Gastroesophageal sphincter (tissue), 3 donors: Measurements from ENCODE around the gene ARFGAP2.

Source experiments
- EP300 ChIP-seq: sonication (generic); formaldehyde crosslinking; IDR thresholded peaks from one replicate; pipeline ENCODE4 v1.6.1; 2017; ENCODE audit warnings: antibody characterized with exemption, mild to moderate bottlenecking
- POLR2A ChIP-seq, 2 donors: fragments of 450-650 bp; IDR thresholded peaks; one replicate each; pipeline ENCODE4 v1.6.1; 2017; ENCODE audit warnings: antibody characterized with exemption in 2 of 2, mild to moderate bottlenecking in 2 of 2, moderate library complexity in 1 of 2
- POLR2AphosphoS5 ChIP-seq: sonication (generic); formaldehyde crosslinking; IDR thresholded peaks from one replicate; pipeline ENCODE4 v1.6.1; 2017; ENCODE audit warnings: antibody characterized with exemption
- TF ChIP-seq, protein P1 (sequence below), 4 experiments: fragments of 200-600 bp in 2 of 4; fragments of 450-650 bp in 2 of 4; sonication (generic) in 1 of 4; IDR thresholded peaks; one replicate each; pipeline ENCODE4 v1.5.1; 2017 to 2019; ENCODE audit warnings: antibody characterized with exemption in 4 of 4, mild to moderate bottlenecking in 2 of 4, moderate library complexity in 2 of 4

DNA sequence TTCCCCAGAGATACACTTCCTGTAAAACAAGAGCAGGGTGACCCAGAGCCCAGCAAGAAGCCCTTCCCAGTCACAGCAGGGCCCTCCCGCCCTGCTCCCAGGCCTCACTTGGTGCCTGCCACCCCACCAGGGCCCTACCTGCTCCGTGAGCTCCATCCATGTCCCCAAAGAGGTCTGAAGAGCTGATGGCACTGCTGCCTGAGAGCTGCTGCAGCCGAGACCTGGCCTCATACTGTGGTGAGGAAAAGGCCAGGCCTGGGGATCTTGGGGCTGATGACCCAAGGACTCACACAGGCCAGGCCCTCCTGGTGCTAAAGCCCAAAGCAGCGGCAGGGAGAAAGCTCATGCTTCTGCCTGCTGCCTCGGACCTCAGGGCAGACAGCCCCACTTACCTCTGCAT, 10.3 kb downstream of the ARFGAP2 start:
- TF ChIP-seq, protein P1, sequence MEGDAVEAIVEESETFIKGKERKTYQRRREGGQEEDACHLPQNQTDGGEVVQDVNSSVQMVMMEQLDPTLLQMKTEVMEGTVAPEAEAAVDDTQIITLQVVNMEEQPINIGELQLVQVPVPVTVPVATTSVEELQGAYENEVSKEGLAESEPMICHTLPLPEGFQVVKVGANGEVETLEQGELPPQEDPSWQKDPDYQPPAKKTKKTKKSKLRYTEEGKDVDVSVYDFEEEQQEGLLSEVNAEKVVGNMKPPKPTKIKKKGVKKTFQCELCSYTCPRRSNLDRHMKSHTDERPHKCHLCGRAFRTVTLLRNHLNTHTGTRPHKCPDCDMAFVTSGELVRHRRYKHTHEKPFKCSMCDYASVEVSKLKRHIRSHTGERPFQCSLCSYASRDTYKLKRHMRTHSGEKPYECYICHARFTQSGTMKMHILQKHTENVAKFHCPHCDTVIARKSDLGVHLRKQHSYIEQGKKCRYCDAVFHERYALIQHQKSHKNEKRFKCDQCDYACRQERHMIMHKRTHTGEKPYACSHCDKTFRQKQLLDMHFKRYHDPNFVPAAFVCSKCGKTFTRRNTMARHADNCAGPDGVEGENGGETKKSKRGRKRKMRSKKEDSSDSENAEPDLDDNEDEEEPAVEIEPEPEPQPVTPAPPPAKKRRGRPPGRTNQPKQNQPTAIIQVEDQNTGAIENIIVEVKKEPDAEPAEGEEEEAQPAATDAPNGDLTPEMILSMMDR (IDR thresholded peaks at IDR 0.05): no peak
- TF ChIP-seq POLR2AphosphoS5: no peak
- TF ChIP-seq POLR2A (IDR thresholded peaks at IDR 0.05): no peak
- no peak for TF ChIP-seq EP300
